H1 (cell line): ENCODE measurements around the gene EMP2. TPM values are rescaled to one million over a fixed set of nuclear protein-coding genes. Genes with fewer than 3 reads are reported as not detected.

ENCODE experiments used
- CTCF ChIA-PET: fragments of 300-600 bp; sonication (Branson Sonifier 250); formaldehyde crosslinking; loops from one replicate; lab custom pipeline; 2021; ENCODE audit not compliant: partially characterized antibody; lab: Charles Lee
- POLR2A ChIA-PET: fragments of 300-600 bp; sonication (Branson Sonifier 250); formaldehyde crosslinking; loops from one replicate; lab custom pipeline; 2021; ENCODE audit warnings: inconsistent platforms; ENCODE audit not compliant: partially characterized antibody; lab: Charles Lee
- DNase-seq, 2 experiments: peaks; one replicate each; pipeline versions ENCODE4 v3.0.0 to v3.0.0-alpha.2; 2010 to 2022; ENCODE audit warnings: low spot score in 2 of 2, low read depth in 1 of 2, mixed read lengths in 1 of 2
- FAIRE-seq: peaks from 2 replicates; lab custom pipeline; 2011; peaks lifted over from hg19 to GRCh38; lab: Jason Lieb, UNC
- H2AFZ ChIP-seq: 2 replicates; pipeline ENCODE4 v1.8.1; 2012; ENCODE audit warnings: low read length, inconsistent platforms
- H2AK5ac ChIP-seq: 2 replicates; pipeline ENCODE4 v1.6.1; 2013; ENCODE audit warnings: low read depth, low read length
- H2BK120ac ChIP-seq: replicated peaks from 2 replicates; pipeline ENCODE3; 2013; ENCODE audit warnings: low read depth, low read length, inconsistent platforms
- H2BK12ac ChIP-seq: 2 replicates; pipeline ENCODE4 v1.6.1; 2013; ENCODE audit warnings: low read depth, low read length
- H2BK15ac ChIP-seq: 2 replicates; pipeline ENCODE4 v1.6.1; 2013; ENCODE audit warnings: low read length
- H2BK20ac ChIP-seq: 2 replicates; pipeline ENCODE4 v1.6.1; 2013; ENCODE audit warnings: low read length
- H2BK5ac ChIP-seq: 2 replicates; pipeline ENCODE4 v1.6.1; 2013; ENCODE audit warnings: low read depth, low read length
- H3K14ac ChIP-seq: 2 replicates; pipeline ENCODE4 v1.6.1; 2013; ENCODE audit warnings: inconsistent platforms; ENCODE audit not compliant: insufficient read length
- H3K18ac ChIP-seq: 2 replicates; pipeline ENCODE4 v1.6.1; 2013; ENCODE audit warnings: low read length; ENCODE audit errors: extremely low read depth
- H3K23ac ChIP-seq: 2 replicates; pipeline ENCODE4 v1.6.1; 2013; ENCODE audit warnings: inconsistent platforms; ENCODE audit not compliant: insufficient read length
- H3K23me2 ChIP-seq: 2 replicates; pipeline ENCODE4 v1.6.1; 2013; ENCODE audit warnings: low read depth, low read length
- H3K27ac ChIP-seq: 2 replicates; pipeline ENCODE4 v1.6.1; 2011; ENCODE audit warnings: low read depth, low read length, inconsistent platforms
- H3K27me3 ChIP-seq, 4 experiments: replicated peaks in 1 of 4; 1 replicate in 1 of 4; 2 replicates in 3 of 4; pipeline versions ENCODE4 v1.6.1 to v1.8.1; 2011 to 2013; ENCODE audit warnings: low read length in 3 of 4, mild to moderate bottlenecking in 3 of 4, inconsistent platforms in 2 of 4, mixed read lengths in 2 of 4, moderate library complexity in 1 of 4; ENCODE audit not compliant: control insufficient read depth in 3 of 4, insufficient read depth in 3 of 4; ENCODE audit errors: extremely low read depth in 1 of 4
- H3K36me3 ChIP-seq, 4 experiments: 2 replicates each; pipeline versions ENCODE4 v1.6.1 to v1.8.1; 2011 to 2013; ENCODE audit warnings: mild to moderate bottlenecking in 4 of 4, low read length in 3 of 4, moderate library complexity in 2 of 4, control low read depth in 1 of 4, inconsistent platforms in 1 of 4; ENCODE audit not compliant: insufficient read depth in 4 of 4, control insufficient read depth in 2 of 4
- H3K4ac ChIP-seq: replicated peaks from 2 replicates; pipeline ENCODE3; 2013; ENCODE audit warnings: low read length, low read depth, mixed read lengths, inconsistent platforms; ENCODE audit not compliant: insufficient read length
- H3K4me1 ChIP-seq, 4 experiments: replicated peaks in 1 of 4; 1 replicate in 1 of 4; 2 replicates in 3 of 4; pipeline versions ENCODE4 v1.6.1 to v1.8.1; 2011 to 2013; ENCODE audit warnings: low read length in 3 of 4, inconsistent platforms in 2 of 4, mixed read lengths in 1 of 4; ENCODE audit not compliant: insufficient read depth in 4 of 4, control insufficient read depth in 3 of 4
- H3K4me2 ChIP-seq, 2 experiments: 2 replicates each; pipeline versions ENCODE4 v1.6.1 to v1.8.1; 2011 to 2013; ENCODE audit warnings: low read depth in 2 of 2, low read length in 2 of 2, control low read depth in 1 of 2, inconsistent platforms in 1 of 2, mild to moderate bottlenecking in 1 of 2; ENCODE audit not compliant: insufficient read depth in 1 of 2
- H3K4me3 ChIP-seq, 4 experiments: fragments of 200-600, 300-600 bp in 1 of 4; sonication (generic), shearing (Covaris generic), sonication (Bioruptor Twin) in 1 of 4; 2 replicates each; pipeline versions ENCODE4 v1.5.1 to v1.8.1; 2011 to 2016; ENCODE audit warnings: low read length in 4 of 4, low read depth in 3 of 4, control low read depth in 2 of 4, inconsistent platforms in 2 of 4, mild to moderate bottlenecking in 2 of 4, mixed read lengths in 1 of 4, moderate library complexity in 1 of 4; ENCODE audit not compliant: insufficient read depth in 2 of 4; ENCODE audit errors: extremely low read depth in 1 of 4
- H3K56ac ChIP-seq: replicated peaks from 2 replicates; pipeline ENCODE3; 2013; ENCODE audit warnings: low read depth, mild to moderate bottlenecking, mixed read lengths, low read length, inconsistent platforms; ENCODE audit not compliant: insufficient read length
- H3K79me1 ChIP-seq: 2 replicates; pipeline ENCODE4 v1.6.1; 2013; ENCODE audit warnings: low read depth, low read length, control low read depth
- H3K79me2 ChIP-seq, 2 experiments: 2 replicates each; pipeline versions ENCODE4 v1.6.1 to v1.8.1; 2012 to 2013; ENCODE audit warnings: low read length in 2 of 2, mild to moderate bottlenecking in 2 of 2, inconsistent platforms in 1 of 2; ENCODE audit not compliant: insufficient read depth in 2 of 2, control insufficient read depth in 1 of 2
- H3K9ac ChIP-seq, 4 experiments: replicated peaks in 1 of 4; 1 replicate in 1 of 4; 2 replicates in 3 of 4; pipeline versions ENCODE4 v1.6.1 to v1.8.1; 2011 to 2013; ENCODE audit warnings: low read depth in 3 of 4, low read length in 3 of 4, control low read depth in 2 of 4, mild to moderate bottlenecking in 2 of 4, moderate library complexity in 2 of 4, inconsistent platforms in 1 of 4; ENCODE audit errors: extremely low read depth in 1 of 4
- H3K9me3 ChIP-seq, 2 experiments: 2 replicates each; pipeline versions ENCODE4 v1.6.1 to v1.8.1; 2012 to 2013; ENCODE audit warnings: mild to moderate bottlenecking in 2 of 2, moderate library complexity in 2 of 2, control low read depth in 1 of 2, inconsistent platforms in 1 of 2, low read depth in 1 of 2, low read length in 1 of 2, mixed read lengths in 1 of 2; ENCODE audit not compliant: insufficient read depth in 2 of 2
- H4K20me1 ChIP-seq, 2 experiments: replicated peaks in 1 of 2; 2 replicates each; pipeline versions ENCODE3 to v1.8.1; 2011 to 2013; ENCODE audit warnings: inconsistent platforms in 2 of 2, low read length in 2 of 2, mild to moderate bottlenecking in 1 of 2; ENCODE audit not compliant: insufficient read depth in 2 of 2, control insufficient read depth in 1 of 2
- H4K5ac ChIP-seq: 2 replicates; pipeline ENCODE4 v1.6.1; 2013; ENCODE audit warnings: low read length, low read depth, mixed read lengths, inconsistent platforms; ENCODE audit not compliant: insufficient read length
- H4K8ac ChIP-seq: 2 replicates; pipeline ENCODE4 v1.8.0; 2013; ENCODE audit warnings: mild to moderate bottlenecking, moderate library complexity, low read length, inconsistent platforms; ENCODE audit not compliant: insufficient read depth; ENCODE audit errors: extremely low read depth
- H4K91ac ChIP-seq: replicated peaks from 2 replicates; pipeline ENCODE3; 2013; ENCODE audit warnings: low read length, mixed read lengths, inconsistent platforms; ENCODE audit not compliant: insufficient read length
- RFX5 ChIP-seq: IDR thresholded peaks from 2 replicates; pipeline ENCODE4 v1.6.1; 2011; ENCODE audit warnings: low read depth, low read length, improper control_type of control experiment, borderline replicate concordance
- USF2 ChIP-seq: IDR thresholded peaks from 2 replicates; pipeline ENCODE4 v1.6.1; 2011; ENCODE audit warnings: low read length, improper control_type of control experiment
- WGBS, 2 experiments: shearing (Covaris generic) in 1 of 2; methylation state at CpG; one replicate each; pipeline versions ENCODE4 v1.1.6 to v1.1.7; 2013 to 2015; ENCODE audit warnings: low lambda C conversion rate in 2 of 2, mixed read lengths in 2 of 2, inconsistent platforms in 1 of 2, low coverage in 1 of 2, missing lambda C conversion rate in 1 of 2; ENCODE audit not compliant: insufficient replicate concordance in 2 of 2, insufficient coverage in 1 of 2, insufficient read length in 1 of 2; ENCODE audit errors: extremely low coverage in 1 of 2, missing lambda C conversion rate in 1 of 2; 5-methylcytosine and 5-hydroxymethylcytosine counted together
- polyA plus RNA-seq, 7 experiments: library from polyadenylated mRNA; depleted of rRNA in 3 of 7; stranded (reverse) in 5 of 7; unstranded in 2 of 7; fragments of >200 nt in 5 of 7; fragments of 200-250 nt in 2 of 7; gene quantifications; 1 replicate in 5 of 7; 2 replicates in 1 of 7; 4 replicates in 1 of 7; pipeline versions ENCODE4 v1.2.1 to v1.2.3, GENCODE V29; 2011 to 2013; ENCODE audit warnings: missing spikeins in 2 of 7, mixed read lengths in 2 of 7
- total RNA-seq: library from RNA; stranded (reverse); fragmentation: NEBNext Ultra II Directional; extraction: Animal tissue kit (Norgen Biotek cat#: 25700); gene quantifications from 2 replicates; pipeline ENCODE4 v1.2.1, GENCODE V29; 2021

EMP2 gene
- total and polyA plus RNA-seq, 2 of the 8 experiments (the other 6 are each of a cell fraction or from before 2014, with no cell fraction given): 22.6 to 23.3 TPM

GRCh38 chr16:10587622-10588021 is 7.2 kb upstream of the EMP2 start:
- no peak overlapping the region for H3K56ac ChIP-seq
- H2BK120ac ChIP-seq: no peak overlapping the region
- H2BK15ac ChIP-seq: no peak overlapping the region
- FAIRE-seq (no peak), DNase-seq (no peak)
- no peak overlapping the region for H4K5ac ChIP-seq
- peaks cover 0 to 8% (median 5%) of the 10 kb centered on the region in 4 experiments; a peak in 4 of 7 replicates for H3K4me1 ChIP-seq
- no peak overlapping the region for H2BK20ac ChIP-seq
- no peak overlapping the region for H2AK5ac ChIP-seq
- H3K4me2 ChIP-seq: no peak overlapping the region
- H4K20me1 ChIP-seq: no peaks in the 10 kb centered on the region
- no peaks in the 10 kb centered on the region for H3K9me3 ChIP-seq
- H3K27me3 ChIP-seq: no peaks in the 10 kb centered on the region
- POLR2A ChIA-PET: interaction anchor here (0.6 kb wide), 1 partner anchor 19 kb away, joined by 3 read pairs; no protein-coding TSS in a partner anchor
- no peaks in the 10 kb centered on the region for H3K79me1 ChIP-seq
- H3K23ac ChIP-seq: no peak overlapping the region
- no peak overlapping the region for H3K14ac ChIP-seq
- no peaks in the 10 kb centered on the region for H3K79me2 ChIP-seq
- CTCF ChIA-PET: interaction anchor here (0.7 to 1.7 kb wide), 4 partner anchors 20 to 149 kb away, joined by 3 to 5 read pairs (median 4); no protein-coding TSS in a partner anchor
- no peak overlapping the region for H3K9ac ChIP-seq
- H2AFZ ChIP-seq: no peak overlapping the region
- no peak overlapping the region for H3K4ac ChIP-seq
- no peak overlapping the region for H3K27ac ChIP-seq
- no peak overlapping the region for H2BK5ac ChIP-seq
- no peaks in the 10 kb centered on the region for H3K23me2 ChIP-seq
- H4K91ac ChIP-seq: no peak overlapping the region
- no peak overlapping the region for H3K4me3 ChIP-seq
- WGBS, 2 experiments: 93% methylated on average over 2 of the region's 2 CpGs; no CpG with 5 or more reads in 1 of the 2 experiments
- no peak overlapping the region for H2BK12ac ChIP-seq
- H3K36me3 ChIP-seq: no peaks in the 10 kb centered on the region; a peak in 1 of 8 replicates
- no peak overlapping the region for H3K18ac ChIP-seq
- no peak overlapping the region for H4K8ac ChIP-seq
- TF ChIP-seq RFX5: no peak
- TF ChIP-seq USF2: no peak
